HepG2 (cell line): ENCODE results near the gene PLAGL2. TPM values are rescaled to one million over a fixed set of nuclear protein-coding genes. Genes with fewer than 3 reads are reported as not detected.

Experiments
- ARNT2 ChIP-seq: sonication (generic); formaldehyde crosslinking; IDR thresholded peaks from 2 replicates; pipeline ENCODE4 v1.8.0; 2022; ENCODE audit warnings: mild to moderate bottlenecking, low read depth, missing genetic modification reagents, moderate library complexity
- BHLHE40 ChIP-seq: IDR thresholded peaks from 2 replicates; pipeline ENCODE4 v1.6.1; 2011; ENCODE audit warnings: low read length, improper control_type of control experiment
- BORCS8-MEF2B ChIP-seq: sonication (generic); formaldehyde crosslinking; IDR thresholded peaks from 2 replicates; pipeline ENCODE4 v1.8.0; 2022; ENCODE audit warnings: mild to moderate bottlenecking, missing genetic modification reagents
- CAMTA2 ChIP-seq: sonication (generic); formaldehyde crosslinking; IDR thresholded peaks from 2 replicates; pipeline ENCODE4 v1.4.0; 2020; ENCODE audit warnings: mild to moderate bottlenecking, missing genetic modification reagents, borderline replicate concordance
- GFI1 ChIP-seq: sonication (generic); formaldehyde crosslinking; IDR thresholded peaks from 2 replicates; pipeline ENCODE4 v1.5.0; 2020; ENCODE audit warnings: missing genetic modification reagents, mild to moderate bottlenecking, borderline replicate concordance
- HNRNPLL ChIP-seq: fragments of 200-400 bp; formaldehyde crosslinking; IDR thresholded peaks from 2 replicates; pipeline ENCODE4 v1.6.1; 2017; ENCODE audit warnings: mild to moderate bottlenecking, low read depth, low read length; ENCODE audit not compliant: poor library complexity, severe bottlenecking
- KLF16 ChIP-seq, 2 experiments: sonication (generic) in 1 of 2; formaldehyde crosslinking in 1 of 2; IDR thresholded peaks; 2 replicates each; pipeline versions ENCODE4 v1.6.1 to v1.8.0; 2016 to 2023; ENCODE audit warnings: missing genetic modification reagents in 2 of 2, missing compliant biosample characterization in 1 of 2
- KMT2A ChIP-seq: sonication (generic); formaldehyde crosslinking; IDR thresholded peaks from 2 replicates; pipeline ENCODE4 v1.4.0; 2020; ENCODE audit warnings: missing genetic modification reagents
- ONECUT2 ChIP-seq: sonication (generic); formaldehyde crosslinking; IDR thresholded peaks from 2 replicates; pipeline ENCODE4 v1.4.0; 2020; ENCODE audit warnings: missing genetic modification reagents
- POLR2A ChIP-seq, 2 experiments: IDR thresholded peaks; 2 replicates each; pipeline ENCODE4 v1.6.1; 2011; ENCODE audit warnings: low read depth in 2 of 2, low read length in 2 of 2, mild to moderate bottlenecking in 1 of 2, moderate library complexity in 1 of 2; ENCODE audit not compliant: insufficient read depth in 1 of 2
- SAP130 ChIP-seq: IDR thresholded peaks from 2 replicates; pipeline ENCODE4 v1.6.1; 2016; ENCODE audit warnings: low read depth
- ZNF251 ChIP-seq: sonication (generic); formaldehyde crosslinking; IDR thresholded peaks from 2 replicates; pipeline ENCODE4 v1.9.0; 2021; ENCODE audit warnings: mild to moderate bottlenecking, missing genetic modification reagents
- ZNF383 ChIP-seq: sonication (generic); formaldehyde crosslinking; IDR thresholded peaks from 2 replicates; pipeline ENCODE4 v1.4.0; 2020; ENCODE audit warnings: missing genetic modification reagents, mild to moderate bottlenecking, borderline replicate concordance
- ZNF530 ChIP-seq: sonication (generic); formaldehyde crosslinking; IDR thresholded peaks from 2 replicates; pipeline ENCODE4 v1.5.0; 2020; ENCODE audit warnings: low read depth, mild to moderate bottlenecking, missing genetic modification reagents
- ZNF724P ChIP-seq: sonication (generic); formaldehyde crosslinking; IDR thresholded peaks from 2 replicates; pipeline ENCODE4 v1.8.0; 2022; ENCODE audit warnings: missing genetic modification reagents, borderline replicate concordance
- ZSCAN20 ChIP-seq: sonication (generic); formaldehyde crosslinking; IDR thresholded peaks from 2 replicates; pipeline ENCODE4 v1.4.0; 2020; ENCODE audit warnings: missing genetic modification reagents, mild to moderate bottlenecking, borderline replicate concordance
- polyA plus RNA-seq, 8 experiments: library from polyadenylated mRNA; depleted of rRNA in 3 of 8; stranded (reverse) in 7 of 8; unstranded in 1 of 8; fragments of >200 nt; fragmentation: Illumina TruSeq in 4 of 8; extraction: Trizol in 4 of 8; gene quantifications; 2 replicates each; pipeline versions ENCODE4 v1.2.1 to v1.2.3, GENCODE V29; 2011 to 2016; ENCODE audit warnings: low read depth in 4 of 8, missing spikeins in 1 of 8, mixed read lengths in 1 of 8; ENCODE audit not compliant: insufficient read depth in 1 of 8
- total RNA-seq, 5 experiments: library from RNA; depleted of rRNA; stranded (reverse); fragments of >200 nt; fragmentation: Illumina TruSeq; extraction: Trizol; gene quantifications; 2 replicates each; pipeline ENCODE4 v1.2.3, GENCODE V29; 2016; ENCODE audit warnings: low read depth in 1 of 5
- TF ChIP-seq, protein P1 (sequence below): sonication (generic); formaldehyde crosslinking; IDR thresholded peaks from 2 replicates; pipeline ENCODE4 v1.4.0; 2020; ENCODE audit warnings: missing genetic modification reagents
- TF ChIP-seq, protein P2 (sequence below): sonication (generic); formaldehyde crosslinking; IDR thresholded peaks from 2 replicates; pipeline ENCODE4 v1.4.0; 2020; ENCODE audit warnings: missing genetic modification reagents
- TF ChIP-seq, protein P3 (sequence below): sonication (generic); formaldehyde crosslinking; IDR thresholded peaks from 2 replicates; pipeline ENCODE4 v1.4.0; 2020; ENCODE audit warnings: mild to moderate bottlenecking, missing genetic modification reagents
- TF ChIP-seq, protein P4 (sequence below): sonication (generic); formaldehyde crosslinking; conservative IDR thresholded peaks from 2 replicates; pipeline ENCODE4 v1.4.0; 2020; ENCODE audit warnings: missing genetic modification reagents
- TF ChIP-seq, protein P5 (sequence below): sonication (generic); formaldehyde crosslinking; IDR thresholded peaks from 2 replicates; pipeline ENCODE4 v1.4.0; 2020; ENCODE audit warnings: mild to moderate bottlenecking, low read depth, missing genetic modification reagents

Gene PLAGL2
- total and polyA plus RNA-seq, 2 of the 13 experiments (the other 11 are each of a cell fraction or from before 2014, with no cell fraction given), result 15.2 to 15.3 TPM

DNA sequence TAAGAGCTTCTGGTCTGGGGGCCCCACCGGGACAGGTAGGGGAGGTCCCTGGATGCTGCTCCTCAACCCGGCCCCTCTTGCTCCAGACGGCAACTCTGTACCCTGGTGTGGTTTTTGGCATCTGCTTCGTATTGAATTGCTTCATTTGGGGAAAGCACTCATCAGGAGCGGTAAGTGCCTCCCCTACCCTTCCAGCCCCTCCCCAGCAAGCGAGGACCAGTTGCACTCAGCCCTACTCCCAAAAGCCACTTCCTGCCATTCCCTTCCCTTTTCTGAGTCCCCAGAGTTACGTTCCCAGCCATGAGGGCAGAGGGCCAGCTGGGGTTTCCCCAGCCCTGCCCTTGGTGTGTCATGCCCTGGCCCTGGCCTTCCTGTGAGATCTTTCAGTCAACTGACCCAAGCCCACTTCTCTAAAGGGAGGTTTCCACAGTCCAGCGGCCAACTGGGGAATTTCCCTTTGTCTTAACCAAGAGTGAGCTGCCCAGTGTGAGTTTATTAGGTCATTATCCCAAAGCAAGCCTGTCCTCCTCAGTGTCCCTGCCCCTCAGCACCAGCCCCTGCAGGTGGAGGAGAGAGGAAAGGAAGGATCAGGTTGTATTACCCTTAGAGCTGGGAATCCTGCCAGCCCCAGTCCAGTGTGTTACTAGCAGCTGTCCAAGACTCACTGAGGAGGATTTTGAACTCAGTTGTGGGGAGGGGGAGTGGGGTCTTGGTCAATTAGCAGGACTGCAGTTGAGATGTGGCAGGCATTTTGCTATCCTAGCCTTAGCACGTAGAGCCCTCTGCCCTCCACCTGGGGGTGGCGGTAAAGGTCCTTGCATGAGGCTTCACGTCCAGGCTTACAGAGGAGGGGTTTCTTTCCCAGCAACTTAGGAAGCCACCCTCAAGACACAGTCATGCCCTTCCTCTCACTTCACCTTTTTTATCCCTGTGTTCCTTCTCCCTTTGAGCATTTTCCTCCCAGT lies 52.2 kb downstream of the PLAGL2 start (continued):
- TF ChIP-seq ONECUT2 (CRISPR knock-in tag) (no peak), KMT2A (CRISPR knock-in tag) (no peak), ZNF724P (CRISPR knock-in tag) (no peak), POLR2A (IDR thresholded peaks at IDR 0.05; ENCODE audit: insufficient read depth in 1 of 2, low read depth in 2 of 2, low read length in 2 of 2) (no peak), HNRNPLL (no peak), ZNF383 (no peak), ZNF530 (CRISPR knock-in tag) (no peak), BORCS8-MEF2B (CRISPR knock-in tag) (no peak), KLF16 (CRISPR knock-in tag; IDR thresholded peaks at IDR 0.05) (no peak), ZNF251 (CRISPR knock-in tag) (no peak), CAMTA2 (CRISPR knock-in tag) (0 out of 2 replicates have a peak, but pooled peaks have one; percentile 53), BHLHE40 (no peak), GFI1 (CRISPR knock-in tag) (no peak), SAP130 (CRISPR knock-in tag) (peak; percentile 54; the same call in 1 of the 2 replicates), ZSCAN20 (CRISPR knock-in tag) (no peak), ARNT2 (CRISPR knock-in tag) (no peak)
- TF ChIP-seq, protein P1, sequence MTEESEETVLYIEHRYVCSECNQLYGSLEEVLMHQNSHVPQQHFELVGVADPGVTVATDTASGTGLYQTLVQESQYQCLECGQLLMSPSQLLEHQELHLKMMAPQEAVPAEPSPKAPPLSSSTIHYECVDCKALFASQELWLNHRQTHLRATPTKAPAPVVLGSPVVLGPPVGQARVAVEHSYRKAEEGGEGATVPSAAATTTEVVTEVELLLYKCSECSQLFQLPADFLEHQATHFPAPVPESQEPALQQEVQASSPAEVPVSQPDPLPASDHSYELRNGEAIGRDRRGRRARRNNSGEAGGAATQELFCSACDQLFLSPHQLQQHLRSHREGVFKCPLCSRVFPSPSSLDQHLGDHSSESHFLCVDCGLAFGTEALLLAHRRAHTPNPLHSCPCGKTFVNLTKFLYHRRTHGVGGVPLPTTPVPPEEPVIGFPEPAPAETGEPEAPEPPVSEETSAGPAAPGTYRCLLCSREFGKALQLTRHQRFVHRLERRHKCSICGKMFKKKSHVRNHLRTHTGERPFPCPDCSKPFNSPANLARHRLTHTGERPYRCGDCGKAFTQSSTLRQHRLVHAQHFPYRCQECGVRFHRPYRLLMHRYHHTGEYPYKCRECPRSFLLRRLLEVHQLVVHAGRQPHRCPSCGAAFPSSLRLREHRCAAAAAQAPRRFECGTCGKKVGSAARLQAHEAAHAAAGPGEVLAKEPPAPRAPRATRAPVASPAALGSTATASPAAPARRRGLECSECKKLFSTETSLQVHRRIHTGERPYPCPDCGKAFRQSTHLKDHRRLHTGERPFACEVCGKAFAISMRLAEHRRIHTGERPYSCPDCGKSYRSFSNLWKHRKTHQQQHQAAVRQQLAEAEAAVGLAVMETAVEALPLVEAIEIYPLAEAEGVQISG, result peak; percentile 42; the same call in 1 of the 2 replicates
- TF ChIP-seq, protein P2, sequence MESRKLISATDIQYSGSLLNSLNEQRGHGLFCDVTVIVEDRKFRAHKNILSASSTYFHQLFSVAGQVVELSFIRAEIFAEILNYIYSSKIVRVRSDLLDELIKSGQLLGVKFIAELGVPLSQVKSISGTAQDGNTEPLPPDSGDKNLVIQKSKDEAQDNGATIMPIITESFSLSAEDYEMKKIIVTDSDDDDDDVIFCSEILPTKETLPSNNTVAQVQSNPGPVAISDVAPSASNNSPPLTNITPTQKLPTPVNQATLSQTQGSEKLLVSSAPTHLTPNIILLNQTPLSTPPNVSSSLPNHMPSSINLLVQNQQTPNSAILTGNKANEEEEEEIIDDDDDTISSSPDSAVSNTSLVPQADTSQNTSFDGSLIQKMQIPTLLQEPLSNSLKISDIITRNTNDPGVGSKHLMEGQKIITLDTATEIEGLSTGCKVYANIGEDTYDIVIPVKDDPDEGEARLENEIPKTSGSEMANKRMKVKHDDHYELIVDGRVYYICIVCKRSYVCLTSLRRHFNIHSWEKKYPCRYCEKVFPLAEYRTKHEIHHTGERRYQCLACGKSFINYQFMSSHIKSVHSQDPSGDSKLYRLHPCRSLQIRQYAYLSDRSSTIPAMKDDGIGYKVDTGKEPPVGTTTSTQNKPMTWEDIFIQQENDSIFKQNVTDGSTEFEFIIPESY (CRISPR knock-in tag), result peak; percentile 98
- TF ChIP-seq, protein P3, sequence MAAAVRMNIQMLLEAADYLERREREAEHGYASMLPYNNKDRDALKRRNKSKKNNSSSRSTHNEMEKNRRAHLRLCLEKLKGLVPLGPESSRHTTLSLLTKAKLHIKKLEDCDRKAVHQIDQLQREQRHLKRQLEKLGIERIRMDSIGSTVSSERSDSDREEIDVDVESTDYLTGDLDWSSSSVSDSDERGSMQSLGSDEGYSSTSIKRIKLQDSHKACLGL (CRISPR knock-in tag), result 0 out of 2 replicates have a peak, but pooled peaks have one; percentile 45
- TF ChIP-seq, protein P4, sequence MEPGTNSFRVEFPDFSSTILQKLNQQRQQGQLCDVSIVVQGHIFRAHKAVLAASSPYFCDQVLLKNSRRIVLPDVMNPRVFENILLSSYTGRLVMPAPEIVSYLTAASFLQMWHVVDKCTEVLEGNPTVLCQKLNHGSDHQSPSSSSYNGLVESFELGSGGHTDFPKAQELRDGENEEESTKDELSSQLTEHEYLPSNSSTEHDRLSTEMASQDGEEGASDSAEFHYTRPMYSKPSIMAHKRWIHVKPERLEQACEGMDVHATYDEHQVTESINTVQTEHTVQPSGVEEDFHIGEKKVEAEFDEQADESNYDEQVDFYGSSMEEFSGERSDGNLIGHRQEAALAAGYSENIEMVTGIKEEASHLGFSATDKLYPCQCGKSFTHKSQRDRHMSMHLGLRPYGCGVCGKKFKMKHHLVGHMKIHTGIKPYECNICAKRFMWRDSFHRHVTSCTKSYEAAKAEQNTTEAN (CRISPR knock-in tag), result no peak
- TF ChIP-seq, protein P5, sequence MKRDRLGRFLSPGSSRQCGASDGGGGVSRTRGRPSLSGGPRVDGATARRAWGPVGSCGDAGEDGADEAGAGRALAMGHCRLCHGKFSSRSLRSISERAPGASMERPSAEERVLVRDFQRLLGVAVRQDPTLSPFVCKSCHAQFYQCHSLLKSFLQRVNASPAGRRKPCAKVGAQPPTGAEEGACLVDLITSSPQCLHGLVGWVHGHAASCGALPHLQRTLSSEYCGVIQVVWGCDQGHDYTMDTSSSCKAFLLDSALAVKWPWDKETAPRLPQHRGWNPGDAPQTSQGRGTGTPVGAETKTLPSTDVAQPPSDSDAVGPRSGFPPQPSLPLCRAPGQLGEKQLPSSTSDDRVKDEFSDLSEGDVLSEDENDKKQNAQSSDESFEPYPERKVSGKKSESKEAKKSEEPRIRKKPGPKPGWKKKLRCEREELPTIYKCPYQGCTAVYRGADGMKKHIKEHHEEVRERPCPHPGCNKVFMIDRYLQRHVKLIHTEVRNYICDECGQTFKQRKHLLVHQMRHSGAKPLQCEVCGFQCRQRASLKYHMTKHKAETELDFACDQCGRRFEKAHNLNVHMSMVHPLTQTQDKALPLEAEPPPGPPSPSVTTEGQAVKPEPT (CRISPR knock-in tag), result no peak
